Kidney epithelial cell (primary cell): ENCODE results near the gene CFAP99. TPM values are rescaled to one million over a fixed set of nuclear protein-coding genes. Genes with fewer than 3 reads are reported as not detected.

ENCODE experiments used
- DNase-seq: peaks from one replicate; pipeline ENCODE4 v3.0.0-alpha.2; 2010; ENCODE audit warnings: low read depth
- H3K27me3 ChIP-seq: 2 replicates; pipeline ENCODE4 v1.6.0; 2011; ENCODE audit warnings: low read length; ENCODE audit not compliant: control insufficient read depth, insufficient read depth
- H3K36me3 ChIP-seq: 2 replicates; pipeline ENCODE4 v1.5.1; 2011; ENCODE audit warnings: low read length; ENCODE audit not compliant: control insufficient read depth, insufficient read depth
- H3K4me3 ChIP-seq: 2 replicates; pipeline ENCODE4 v1.5.1; 2011; ENCODE audit warnings: low read depth, mild to moderate bottlenecking, control low read depth, low read length
- total RNA-seq: library from RNA; depleted of rRNA; stranded (reverse); fragments of >200 nt; gene quantifications from 2 replicates; pipeline ENCODE4 v1.2.3, GENCODE V29; 2015
- TF ChIP-seq, protein P1 (sequence below): IDR thresholded peaks from 2 replicates; pipeline ENCODE4 v1.5.1; 2011; ENCODE audit warnings: mild to moderate bottlenecking, moderate library complexity, low read length, control low read depth, inconsistent platforms; ENCODE audit not compliant: insufficient read depth, poor library complexity, severe bottlenecking

CFAP99 gene
- total RNA-seq, 1 donor from 2014 or later: not detected

DNA sequence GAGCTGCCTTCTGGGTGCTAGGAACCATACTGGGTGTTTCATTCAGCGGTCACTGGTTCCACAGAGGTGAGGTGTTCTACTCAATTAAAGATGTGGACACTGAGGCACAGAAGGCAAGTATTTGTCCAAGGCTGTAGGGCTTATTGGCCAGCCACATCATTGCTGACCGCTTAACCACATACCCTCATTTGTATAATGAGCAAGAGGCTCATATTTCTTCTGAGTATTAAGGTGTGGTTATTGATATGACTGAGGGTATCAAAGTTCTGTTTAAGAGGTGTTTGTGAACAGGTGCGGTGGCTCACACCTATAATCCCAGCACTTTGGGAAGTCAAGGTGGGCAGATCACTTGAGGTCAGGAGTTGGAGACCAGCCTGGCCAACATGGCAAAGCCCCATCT lies 64.5 kb downstream of the CFAP99 start:
- no peak for DNase-seq
- H3K4me3 ChIP-seq: no peak overlapping the region
- no peaks in the 10 kb centered on the region for H3K27me3 ChIP-seq
- no peaks in the 10 kb centered on the region for H3K36me3 ChIP-seq
- TF ChIP-seq, protein P1, sequence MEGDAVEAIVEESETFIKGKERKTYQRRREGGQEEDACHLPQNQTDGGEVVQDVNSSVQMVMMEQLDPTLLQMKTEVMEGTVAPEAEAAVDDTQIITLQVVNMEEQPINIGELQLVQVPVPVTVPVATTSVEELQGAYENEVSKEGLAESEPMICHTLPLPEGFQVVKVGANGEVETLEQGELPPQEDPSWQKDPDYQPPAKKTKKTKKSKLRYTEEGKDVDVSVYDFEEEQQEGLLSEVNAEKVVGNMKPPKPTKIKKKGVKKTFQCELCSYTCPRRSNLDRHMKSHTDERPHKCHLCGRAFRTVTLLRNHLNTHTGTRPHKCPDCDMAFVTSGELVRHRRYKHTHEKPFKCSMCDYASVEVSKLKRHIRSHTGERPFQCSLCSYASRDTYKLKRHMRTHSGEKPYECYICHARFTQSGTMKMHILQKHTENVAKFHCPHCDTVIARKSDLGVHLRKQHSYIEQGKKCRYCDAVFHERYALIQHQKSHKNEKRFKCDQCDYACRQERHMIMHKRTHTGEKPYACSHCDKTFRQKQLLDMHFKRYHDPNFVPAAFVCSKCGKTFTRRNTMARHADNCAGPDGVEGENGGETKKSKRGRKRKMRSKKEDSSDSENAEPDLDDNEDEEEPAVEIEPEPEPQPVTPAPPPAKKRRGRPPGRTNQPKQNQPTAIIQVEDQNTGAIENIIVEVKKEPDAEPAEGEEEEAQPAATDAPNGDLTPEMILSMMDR: no peak

DNA sequence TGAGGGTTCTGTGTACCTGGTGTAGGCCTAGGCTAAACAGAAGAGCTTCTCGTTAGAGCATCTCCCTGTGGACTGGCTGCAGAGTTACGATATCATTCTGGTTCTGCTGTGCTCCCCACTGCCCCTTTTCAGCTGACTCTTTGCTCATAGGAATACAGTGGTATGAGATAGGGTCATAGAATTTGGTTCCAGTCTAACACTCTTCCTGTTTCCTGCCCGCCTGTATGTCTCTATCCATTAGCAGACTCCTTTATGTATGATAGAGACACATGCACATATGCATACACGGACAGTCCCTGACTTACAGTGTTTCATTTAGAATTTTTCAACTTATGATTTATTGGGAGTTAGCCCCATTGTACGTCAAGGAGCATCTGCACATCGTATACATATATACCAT lies 65.4 kb downstream of the CFAP99 start:
- Histone ChIP-seq H3K36me3 (no peaks in the 10 kb centered on the region), H3K4me3 (no peak overlapping the region), H3K27me3 (no peaks in the 10 kb centered on the region)
- DNase-seq: no peak
- TF ChIP-seq, protein P1: no peak

DNA sequence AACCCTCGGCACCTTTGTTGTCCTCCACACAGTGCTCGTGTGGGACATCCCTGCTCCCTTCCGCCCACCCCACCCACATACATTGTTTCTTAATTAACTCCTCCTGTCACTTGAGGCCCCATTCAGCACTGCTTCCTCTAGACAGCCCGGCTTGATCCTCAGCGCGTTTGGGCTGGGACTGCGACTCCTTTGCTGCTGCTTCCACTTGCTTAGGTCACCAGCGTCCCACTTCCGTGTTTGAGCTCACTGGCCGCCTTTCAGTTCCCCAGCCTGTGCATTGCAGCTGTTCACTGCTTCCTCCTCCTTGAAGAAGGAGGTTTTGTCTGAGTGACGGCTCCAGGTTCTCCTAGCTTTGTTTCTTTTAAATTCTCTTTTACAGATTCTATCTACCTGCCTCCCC lies 66.2 kb downstream of the CFAP99 start:
- TF ChIP-seq, protein P1: no peak
- no peaks in the 10 kb centered on the region for H3K27me3 ChIP-seq
- DNase-seq: no peak
- H3K36me3 ChIP-seq: no peaks in the 10 kb centered on the region
- no peak overlapping the region for H3K4me3 ChIP-seq

DNA sequence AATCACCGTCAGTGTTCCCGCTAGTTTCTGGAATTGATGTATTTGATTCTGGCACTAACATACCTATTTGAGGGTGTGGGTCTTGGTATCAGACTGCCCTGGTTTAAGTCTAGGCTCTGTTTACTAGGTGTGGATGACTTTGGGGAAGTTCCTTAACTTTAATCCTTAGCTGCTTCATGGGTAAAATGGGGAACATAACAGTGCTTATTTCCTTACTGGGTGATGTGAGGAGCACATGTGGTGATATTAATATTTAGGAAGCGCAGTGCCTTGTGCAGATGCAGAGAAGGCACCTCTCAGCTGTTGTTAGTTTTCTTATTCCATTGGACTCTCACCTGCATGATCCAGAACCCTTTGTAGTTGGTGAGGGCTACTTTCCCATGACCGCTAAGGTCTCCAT lies 67.2 kb downstream of the CFAP99 start:
- no peak for DNase-seq
- no peaks in the 10 kb centered on the region for H3K27me3 ChIP-seq
- TF ChIP-seq, protein P1: no peak
- no peak overlapping the region for H3K4me3 ChIP-seq
- no peaks in the 10 kb centered on the region for H3K36me3 ChIP-seq

DNA sequence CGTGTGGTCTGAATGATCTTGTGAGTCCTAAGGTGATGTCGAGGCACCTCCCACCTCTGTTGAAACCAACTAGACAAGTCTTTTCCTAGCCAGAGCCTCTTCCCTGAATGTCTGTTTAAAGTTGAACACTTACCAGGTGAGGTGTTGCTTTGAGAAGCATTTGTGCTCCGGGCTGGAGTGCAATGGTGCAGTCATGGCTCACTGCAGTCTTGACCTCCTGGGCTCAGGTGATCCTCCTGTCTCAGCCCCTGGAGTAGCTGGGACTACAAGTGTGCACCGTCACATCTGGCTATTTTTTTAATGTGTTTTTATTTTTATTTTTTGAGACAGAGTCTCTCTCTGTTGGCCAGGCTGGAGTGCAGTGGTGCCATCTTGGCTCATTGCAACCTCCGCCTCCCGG lies 68.2 kb downstream of the CFAP99 start:
- DNase-seq: no peak
- TF ChIP-seq, protein P1: no peak
- Histone ChIP-seq H3K4me3 (no peak overlapping the region), H3K27me3 (no peaks in the 10 kb centered on the region), H3K36me3 (no peaks in the 10 kb centered on the region)

DNA sequence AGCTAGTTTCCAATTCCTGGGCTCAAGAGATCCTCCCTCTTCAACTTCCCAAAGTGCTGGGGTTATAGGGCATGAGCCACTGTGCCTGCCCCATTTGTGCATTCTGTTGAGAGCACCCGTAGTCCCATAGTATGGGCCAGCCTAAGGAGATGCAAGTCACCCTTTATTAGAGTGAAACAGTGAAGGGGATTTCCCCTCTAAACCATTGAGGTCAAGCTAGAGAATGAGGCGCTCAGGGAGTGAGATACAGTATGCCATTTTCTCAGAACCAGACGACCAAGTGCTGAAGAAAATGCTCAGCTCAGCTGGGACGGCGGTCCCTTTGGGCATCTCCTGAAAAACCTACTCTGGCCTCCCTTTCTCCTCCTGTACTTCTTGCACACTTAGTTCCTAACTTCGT lies 68.9 kb downstream of the CFAP99 start:
- no peaks in the 10 kb centered on the region for H3K36me3 ChIP-seq
- no peak overlapping the region for H3K4me3 ChIP-seq
- TF ChIP-seq, protein P1: no peak

More for the DNA sequence above, 68.9 kb downstream of the CFAP99 start:
- no peaks in the 10 kb centered on the region for H3K27me3 ChIP-seq
- DNase-seq: no peak
